A549 (cell line): ENCODE results near the gene TAL1.

Experiments
- CBX8 ChIP-seq: fragments of 200-600 bp; sonication (generic); IDR thresholded peaks from 2 replicates; pipeline ENCODE4 v1.6.1; 2016
- CHD2 ChIP-seq: fragments of 150-350 bp; IDR thresholded peaks from 2 replicates; pipeline ENCODE4 v1.6.1; 2014; ENCODE audit warnings: low read length; ENCODE audit not compliant: partially characterized antibody
- HDAC2 ChIP-seq: fragments of 200-600 bp; sonication (generic); IDR thresholded peaks from 2 replicates; pipeline ENCODE4 v1.6.1; 2016
- HOXA7 ChIP-seq: fragments of 250-450 bp; sonication (Bioruptor Pico); IDR thresholded peaks from 2 replicates; pipeline ENCODE4 v1.5.0; 2020; ENCODE audit warnings: mild to moderate bottlenecking, moderate library complexity
- JUN ChIP-seq, 2 experiments: fragments of >200 bp; sonication (Bioruptor Twin); formaldehyde crosslinking; IDR thresholded peaks; 2 replicates in 1 of 2; 3 replicates in 1 of 2; pipeline ENCODE4 v1.6.1; 2016 to 2017
- JUNB ChIP-seq: fragments of >200 bp; sonication (Bioruptor Twin); formaldehyde crosslinking; IDR thresholded peaks from 2 replicates; pipeline ENCODE4 v1.6.1; 2016
- MYC ChIP-seq: IDR thresholded peaks from 2 replicates; pipeline ENCODE4 v1.6.1; 2012; ENCODE audit warnings: mild to moderate bottlenecking, inconsistent platforms, low read length, improper control_type of control experiment, borderline replicate concordance
- POLR2A ChIP-seq: IDR thresholded peaks from 2 replicates; pipeline ENCODE4 v1.6.1; 2012; ENCODE audit warnings: mild to moderate bottlenecking, low read length
- RAD21 ChIP-seq, 2 experiments: fragments of >200 bp in 1 of 2; sonication (Bioruptor Twin) in 1 of 2; formaldehyde crosslinking in 1 of 2; IDR thresholded peaks in 1 of 2; conservative IDR thresholded peaks in 1 of 2; 2 replicates in 1 of 2; 3 replicates in 1 of 2; pipeline ENCODE4 v1.6.1; 2012 to 2018; ENCODE audit warnings: inconsistent platforms in 1 of 2
- SREBF2 ChIP-seq: fragments of 450-650 bp; IDR thresholded peaks from 2 replicates; pipeline ENCODE4 v1.6.1; 2014; ENCODE audit warnings: mild to moderate bottlenecking, moderate library complexity
- TF ChIP-seq, protein P1 (sequence below): fragments of >200 bp; sonication (Bioruptor Twin); formaldehyde crosslinking; IDR thresholded peaks from 3 replicates; pipeline ENCODE4 v1.5.1; 2016
- TF ChIP-seq, protein P2 (sequence below): fragments of 200-600 bp; sonication (generic); IDR thresholded peaks from 2 replicates; pipeline ENCODE4 v1.6.1; 2016; ENCODE audit warnings: antibody characterized with exemption, mild to moderate bottlenecking, moderate library complexity
- TF ChIP-seq, protein P3 (sequence below): IDR thresholded peaks from 2 replicates; pipeline ENCODE4 v1.6.1; 2012; ENCODE audit warnings: low read depth, borderline replicate concordance

DNA sequence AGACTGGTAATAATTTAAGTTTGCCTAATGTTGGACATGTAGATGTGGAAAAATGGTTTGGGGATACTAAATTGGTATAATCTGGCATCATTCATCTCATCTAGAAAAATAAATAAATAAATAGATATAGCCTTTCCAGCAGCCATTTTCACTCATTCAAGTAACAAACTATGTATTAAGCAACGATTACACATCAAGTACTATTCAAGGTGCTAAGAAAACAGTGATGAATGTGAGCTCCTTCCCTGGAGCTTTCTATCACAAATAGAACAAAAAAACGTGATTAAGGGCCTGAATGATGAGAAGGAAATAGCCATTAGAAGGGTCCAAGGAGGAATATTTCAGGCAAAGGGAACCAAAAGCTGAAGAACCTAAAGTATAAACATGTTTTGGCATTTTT lies 44.8 kb upstream of the TAL1 start:
- TF ChIP-seq, protein P1, sequence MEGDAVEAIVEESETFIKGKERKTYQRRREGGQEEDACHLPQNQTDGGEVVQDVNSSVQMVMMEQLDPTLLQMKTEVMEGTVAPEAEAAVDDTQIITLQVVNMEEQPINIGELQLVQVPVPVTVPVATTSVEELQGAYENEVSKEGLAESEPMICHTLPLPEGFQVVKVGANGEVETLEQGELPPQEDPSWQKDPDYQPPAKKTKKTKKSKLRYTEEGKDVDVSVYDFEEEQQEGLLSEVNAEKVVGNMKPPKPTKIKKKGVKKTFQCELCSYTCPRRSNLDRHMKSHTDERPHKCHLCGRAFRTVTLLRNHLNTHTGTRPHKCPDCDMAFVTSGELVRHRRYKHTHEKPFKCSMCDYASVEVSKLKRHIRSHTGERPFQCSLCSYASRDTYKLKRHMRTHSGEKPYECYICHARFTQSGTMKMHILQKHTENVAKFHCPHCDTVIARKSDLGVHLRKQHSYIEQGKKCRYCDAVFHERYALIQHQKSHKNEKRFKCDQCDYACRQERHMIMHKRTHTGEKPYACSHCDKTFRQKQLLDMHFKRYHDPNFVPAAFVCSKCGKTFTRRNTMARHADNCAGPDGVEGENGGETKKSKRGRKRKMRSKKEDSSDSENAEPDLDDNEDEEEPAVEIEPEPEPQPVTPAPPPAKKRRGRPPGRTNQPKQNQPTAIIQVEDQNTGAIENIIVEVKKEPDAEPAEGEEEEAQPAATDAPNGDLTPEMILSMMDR, result no peak
- TF ChIP-seq POLR2A (no peak), SREBF2 (no peak), CBX8 (no peak), CHD2 (no peak), HDAC2 (no peak), MYC (no peak), JUNB (no peak), HOXA7 (CRISPR knock-in tag) (no peak), JUN (IDR thresholded peaks at IDR 0.05) (no peak), RAD21 (conservative IDR thresholded peaks at IDR 0.05 in 1 of 2, IDR thresholded peaks at IDR 0.05 in 1 of 2) (no peak)
- TF ChIP-seq, protein P2, sequence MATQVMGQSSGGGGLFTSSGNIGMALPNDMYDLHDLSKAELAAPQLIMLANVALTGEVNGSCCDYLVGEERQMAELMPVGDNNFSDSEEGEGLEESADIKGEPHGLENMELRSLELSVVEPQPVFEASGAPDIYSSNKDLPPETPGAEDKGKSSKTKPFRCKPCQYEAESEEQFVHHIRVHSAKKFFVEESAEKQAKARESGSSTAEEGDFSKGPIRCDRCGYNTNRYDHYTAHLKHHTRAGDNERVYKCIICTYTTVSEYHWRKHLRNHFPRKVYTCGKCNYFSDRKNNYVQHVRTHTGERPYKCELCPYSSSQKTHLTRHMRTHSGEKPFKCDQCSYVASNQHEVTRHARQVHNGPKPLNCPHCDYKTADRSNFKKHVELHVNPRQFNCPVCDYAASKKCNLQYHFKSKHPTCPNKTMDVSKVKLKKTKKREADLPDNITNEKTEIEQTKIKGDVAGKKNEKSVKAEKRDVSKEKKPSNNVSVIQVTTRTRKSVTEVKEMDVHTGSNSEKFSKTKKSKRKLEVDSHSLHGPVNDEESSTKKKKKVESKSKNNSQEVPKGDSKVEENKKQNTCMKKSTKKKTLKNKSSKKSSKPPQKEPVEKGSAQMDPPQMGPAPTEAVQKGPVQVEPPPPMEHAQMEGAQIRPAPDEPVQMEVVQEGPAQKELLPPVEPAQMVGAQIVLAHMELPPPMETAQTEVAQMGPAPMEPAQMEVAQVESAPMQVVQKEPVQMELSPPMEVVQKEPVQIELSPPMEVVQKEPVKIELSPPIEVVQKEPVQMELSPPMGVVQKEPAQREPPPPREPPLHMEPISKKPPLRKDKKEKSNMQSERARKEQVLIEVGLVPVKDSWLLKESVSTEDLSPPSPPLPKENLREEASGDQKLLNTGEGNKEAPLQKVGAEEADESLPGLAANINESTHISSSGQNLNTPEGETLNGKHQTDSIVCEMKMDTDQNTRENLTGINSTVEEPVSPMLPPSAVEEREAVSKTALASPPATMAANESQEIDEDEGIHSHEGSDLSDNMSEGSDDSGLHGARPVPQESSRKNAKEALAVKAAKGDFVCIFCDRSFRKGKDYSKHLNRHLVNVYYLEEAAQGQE, result no peak
- TF ChIP-seq, protein P3, sequence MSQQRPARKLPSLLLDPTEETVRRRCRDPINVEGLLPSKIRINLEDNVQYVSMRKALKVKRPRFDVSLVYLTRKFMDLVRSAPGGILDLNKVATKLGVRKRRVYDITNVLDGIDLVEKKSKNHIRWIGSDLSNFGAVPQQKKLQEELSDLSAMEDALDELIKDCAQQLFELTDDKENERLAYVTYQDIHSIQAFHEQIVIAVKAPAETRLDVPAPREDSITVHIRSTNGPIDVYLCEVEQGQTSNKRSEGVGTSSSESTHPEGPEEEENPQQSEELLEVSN, result no peak
